ENCODE results near the gene TTK.

GRCh38 chr6:80006541-80006940 is 2.1 kb downstream of the TTK start:
- no peak for TF ChIP-seq CTCF (IDR thresholded peaks at IDR 0.05)
- no peak for TF ChIP-seq POLR2A (IDR thresholded peaks at IDR 0.05)

All from tibial nerve (tissue), 3 donors.